GM12801 (cell line): ENCODE data around the gene WBP1L.

Experiments used
- TF ChIP-seq, protein P1 (sequence below): IDR thresholded peaks from one replicate; pipeline ENCODE4 v1.5.1; 2011; ENCODE audit warnings: control low read depth; ENCODE audit not compliant: insufficient read length; ENCODE audit errors: extremely low read depth

The WBP1L gene

DNA sequence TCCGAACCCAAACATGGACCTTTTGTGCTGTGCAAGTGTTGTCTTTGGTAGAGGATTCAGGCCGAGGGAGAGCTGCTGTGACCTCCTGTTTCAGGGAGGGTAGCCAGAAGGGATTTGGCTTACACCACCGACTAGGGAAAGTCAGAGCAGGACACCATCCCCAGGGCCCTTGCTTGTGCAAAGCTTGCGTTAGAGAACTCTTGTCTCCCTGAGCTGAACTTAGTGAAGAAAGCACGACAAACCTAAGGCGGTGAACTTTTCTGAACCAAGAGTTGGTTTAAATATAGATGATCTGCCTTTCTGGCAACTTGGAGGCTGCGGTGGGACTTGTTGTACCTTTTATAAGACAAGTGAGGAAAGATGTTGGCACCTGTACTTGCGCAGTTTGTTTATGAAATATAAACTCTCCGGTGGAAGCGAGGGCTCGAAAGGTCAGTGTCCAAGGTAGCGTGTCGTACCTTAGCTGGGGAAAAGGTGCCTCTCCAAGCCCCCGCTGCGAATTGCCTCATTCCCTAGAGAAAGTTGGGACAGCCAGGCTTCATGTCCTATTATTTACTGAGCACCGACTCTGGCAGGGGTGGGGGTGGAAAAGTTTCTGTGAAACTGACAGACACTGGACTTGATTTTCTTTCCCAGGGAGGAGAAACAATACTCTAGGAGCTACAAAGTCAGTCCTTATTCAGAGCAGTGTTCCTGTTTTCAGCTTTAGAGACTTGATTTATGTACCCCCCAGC lies 31.6 kb downstream of the WBP1L start:
- TF ChIP-seq, protein P1, sequence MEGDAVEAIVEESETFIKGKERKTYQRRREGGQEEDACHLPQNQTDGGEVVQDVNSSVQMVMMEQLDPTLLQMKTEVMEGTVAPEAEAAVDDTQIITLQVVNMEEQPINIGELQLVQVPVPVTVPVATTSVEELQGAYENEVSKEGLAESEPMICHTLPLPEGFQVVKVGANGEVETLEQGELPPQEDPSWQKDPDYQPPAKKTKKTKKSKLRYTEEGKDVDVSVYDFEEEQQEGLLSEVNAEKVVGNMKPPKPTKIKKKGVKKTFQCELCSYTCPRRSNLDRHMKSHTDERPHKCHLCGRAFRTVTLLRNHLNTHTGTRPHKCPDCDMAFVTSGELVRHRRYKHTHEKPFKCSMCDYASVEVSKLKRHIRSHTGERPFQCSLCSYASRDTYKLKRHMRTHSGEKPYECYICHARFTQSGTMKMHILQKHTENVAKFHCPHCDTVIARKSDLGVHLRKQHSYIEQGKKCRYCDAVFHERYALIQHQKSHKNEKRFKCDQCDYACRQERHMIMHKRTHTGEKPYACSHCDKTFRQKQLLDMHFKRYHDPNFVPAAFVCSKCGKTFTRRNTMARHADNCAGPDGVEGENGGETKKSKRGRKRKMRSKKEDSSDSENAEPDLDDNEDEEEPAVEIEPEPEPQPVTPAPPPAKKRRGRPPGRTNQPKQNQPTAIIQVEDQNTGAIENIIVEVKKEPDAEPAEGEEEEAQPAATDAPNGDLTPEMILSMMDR = no peak

DNA sequence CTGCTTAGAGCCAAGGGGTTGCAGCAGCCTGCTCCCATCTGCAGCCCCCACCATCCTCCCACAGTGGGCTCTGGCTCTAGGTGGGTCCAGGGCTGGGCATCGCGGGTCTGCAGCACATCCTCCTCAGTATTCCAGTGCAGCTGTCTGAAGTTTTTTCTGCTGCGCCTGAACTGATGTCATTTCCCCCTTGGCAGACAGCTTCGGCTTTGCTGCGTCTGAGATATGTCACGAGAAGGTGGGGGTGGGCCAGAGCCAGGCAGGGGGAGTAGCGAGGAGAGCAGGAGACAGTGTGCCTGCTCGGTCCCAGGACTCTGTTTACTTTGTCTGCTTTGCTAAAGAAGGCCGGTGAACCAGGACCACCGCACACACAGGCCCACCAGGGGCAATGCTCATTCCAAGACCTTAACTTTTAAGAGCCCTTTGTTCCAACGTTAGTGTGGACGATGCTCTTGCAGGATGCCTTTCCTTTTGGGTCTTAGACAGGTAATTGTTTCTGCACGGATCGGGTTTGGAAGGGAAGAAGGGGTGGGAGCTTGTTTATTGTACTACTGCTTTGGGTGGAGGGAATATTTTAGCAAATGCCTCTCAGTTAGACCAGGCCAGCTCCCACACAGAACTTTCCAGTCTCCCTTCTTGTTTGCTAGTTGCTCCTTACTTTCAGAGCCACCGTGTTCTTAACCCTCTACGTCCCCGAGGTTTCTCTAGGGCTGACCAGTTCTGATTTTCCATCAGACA lies 32.4 kb downstream of the WBP1L start:
- TF ChIP-seq, protein P1 = no peak

DNA sequence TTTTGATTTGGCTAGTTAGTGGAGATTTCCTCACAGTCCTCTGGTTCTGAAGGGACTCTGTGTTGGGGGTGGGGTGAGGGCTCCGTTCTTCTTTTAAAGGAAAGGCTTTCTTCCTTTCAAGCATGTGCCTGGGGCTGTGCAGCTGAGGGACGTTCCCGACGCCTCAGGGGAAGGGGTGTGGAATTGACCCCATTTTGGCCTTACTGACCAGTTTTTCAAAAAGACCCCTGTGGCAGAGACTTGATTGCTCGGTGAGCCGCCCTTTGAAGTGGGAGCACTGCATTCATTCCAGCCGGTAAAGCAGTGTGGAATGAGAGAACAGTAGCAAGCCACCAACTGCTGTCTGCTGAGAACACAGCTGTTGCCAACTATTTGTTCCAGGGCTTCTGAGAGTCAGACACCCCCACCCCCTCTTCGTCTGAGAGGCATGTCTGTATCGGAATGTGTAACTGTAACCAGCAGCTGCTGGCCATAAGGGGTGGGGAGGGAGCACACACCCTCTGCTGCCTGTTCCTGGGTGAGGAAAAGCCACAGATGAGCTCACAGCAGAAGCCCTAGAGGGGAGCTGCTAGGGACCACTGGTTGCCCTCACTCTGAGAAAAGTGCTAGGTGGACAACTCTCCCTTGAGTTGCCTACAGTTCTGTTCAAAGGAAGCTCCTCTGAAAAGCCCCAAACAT lies 33.2 kb downstream of the WBP1L start:
- TF ChIP-seq, protein P1 = no peak

DNA sequence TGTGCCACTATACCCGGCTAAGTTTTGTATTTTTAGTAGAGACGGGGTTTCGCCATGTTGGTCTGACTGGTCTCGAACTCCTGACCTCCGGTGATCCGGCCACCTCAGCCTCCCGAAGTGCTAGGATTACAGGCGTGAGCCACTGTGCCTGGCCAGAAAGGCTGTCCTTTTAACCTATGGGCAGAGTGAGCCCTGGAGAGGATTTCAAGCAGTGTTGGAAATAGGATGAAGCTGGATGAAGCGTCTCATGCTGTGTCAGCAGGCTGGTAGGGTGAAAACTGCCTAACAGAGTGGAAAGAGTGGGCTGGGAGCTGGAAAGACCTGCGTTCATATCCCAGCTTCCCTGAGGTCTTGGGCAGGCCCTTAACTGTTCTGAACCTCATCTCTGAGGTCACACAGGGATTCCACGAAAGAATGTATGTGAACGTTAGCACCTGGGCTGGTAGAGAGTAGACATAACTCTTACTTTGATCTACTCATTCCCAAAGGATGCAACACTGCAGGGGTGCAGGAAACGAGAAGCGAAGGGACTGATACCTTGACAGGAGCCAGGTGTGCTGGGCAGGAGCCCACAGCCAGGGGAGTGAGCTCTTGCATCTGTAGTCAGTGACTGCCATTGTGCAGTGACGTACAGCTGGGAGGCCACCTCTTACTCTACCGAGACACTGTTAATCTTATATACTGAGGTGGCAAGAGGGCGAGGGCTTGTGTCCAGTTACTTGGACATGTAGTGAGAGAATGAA lies 34.1 kb downstream of the WBP1L start:
- TF ChIP-seq, protein P1 = no peak

DNA sequence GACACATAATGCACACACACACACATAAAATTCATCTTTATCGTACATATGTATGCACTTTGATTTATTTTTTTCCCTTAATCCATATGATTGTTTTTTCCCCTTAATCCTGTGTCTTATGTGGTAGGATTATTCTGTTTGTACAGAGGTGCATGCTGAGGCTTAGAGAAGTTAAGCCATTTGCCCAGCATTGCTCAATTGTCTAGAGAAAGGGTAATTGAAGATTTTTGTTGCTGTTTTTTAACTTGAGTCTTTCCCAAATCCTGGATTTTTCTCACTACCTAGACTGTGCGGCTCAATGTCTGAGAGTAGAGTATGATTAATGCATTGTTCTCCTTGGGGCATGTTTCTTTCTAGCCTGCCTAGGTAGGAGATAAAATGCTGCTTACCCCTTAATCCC lies 35.0 kb downstream of the WBP1L start:
- TF ChIP-seq, protein P1 = no peak

DNA sequence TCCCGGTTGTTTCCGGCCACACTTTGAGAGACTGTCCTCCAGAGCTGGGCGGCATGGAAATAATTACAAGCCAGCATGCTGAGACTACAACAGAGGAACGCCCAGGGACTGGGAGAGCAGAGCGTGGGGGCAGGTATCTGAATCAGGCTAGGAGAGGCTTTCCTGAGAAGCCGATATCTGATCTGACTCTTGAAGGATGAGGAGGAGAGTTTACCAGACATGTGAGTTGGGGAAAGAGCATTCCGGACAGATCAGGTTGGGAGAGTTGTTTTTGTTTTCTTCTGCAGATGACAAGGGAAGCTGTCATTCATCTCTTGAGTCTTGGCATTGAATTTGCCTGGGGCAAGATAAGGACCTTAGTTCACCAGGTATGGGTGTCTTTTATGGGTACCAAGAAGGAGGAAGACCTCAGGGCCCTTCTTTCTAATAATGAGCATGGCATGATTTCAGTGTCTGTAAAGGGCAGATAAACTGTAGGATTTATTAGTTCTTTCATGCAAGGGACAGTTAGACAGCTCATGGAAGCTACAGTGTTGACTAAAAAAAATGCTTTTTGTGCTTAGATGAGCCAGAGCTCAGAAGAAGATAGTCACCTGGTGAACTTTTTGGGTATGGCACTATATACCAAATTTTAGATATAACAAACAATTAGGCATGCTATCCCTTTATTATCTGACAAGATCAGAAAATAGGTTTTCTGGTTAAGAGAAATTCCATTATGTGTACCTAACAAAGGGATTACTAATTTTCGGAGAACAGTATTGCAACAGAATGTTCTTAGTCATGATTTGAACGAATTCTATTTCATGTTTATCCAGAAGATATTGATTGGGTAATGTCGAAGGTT lies 36.2 kb downstream of the WBP1L start:
- TF ChIP-seq, protein P1 = no peak

DNA sequence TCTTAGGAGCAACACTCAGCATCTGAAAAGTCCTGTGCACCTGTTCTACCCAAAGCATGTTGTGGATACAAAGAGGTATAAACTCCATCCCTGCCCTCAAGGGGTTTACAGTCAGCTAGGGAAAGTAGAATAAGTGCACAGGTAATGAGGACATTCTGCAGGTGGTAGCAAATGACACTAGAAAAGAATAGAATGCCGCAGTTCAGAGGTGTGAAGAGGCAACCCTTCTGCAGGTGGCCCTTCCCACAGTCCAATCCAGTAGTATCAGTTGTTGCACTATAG lies 36.7 kb downstream of the WBP1L start:
- TF ChIP-seq, protein P1 = no peak
